Spleen (tissue), 7 donors: ENCODE data around the gene KIF1C.

Source experiments
- CTCF ChIP-seq, 11 experiments: fragments of 200-600 bp in 7 of 11; fragments of 450-650 bp in 4 of 11; sonication (generic) in 4 of 11; IDR thresholded peaks in 8 of 11; conservative IDR thresholded peaks in 3 of 11; 1 replicate in 7 of 11; 2 replicates in 4 of 11; pipeline versions ENCODE4 v1.4.0 to v1.8.0; 2016 to 2021; ENCODE audit warnings: antibody characterized with exemption in 11 of 11, inconsistent platforms in 4 of 11, mild to moderate bottlenecking in 1 of 11
- POLR2A ChIP-seq, 3 donors: fragments of 450-650 bp; IDR thresholded peaks; one replicate each; pipeline ENCODE4 v1.5.1; 2017; ENCODE audit warnings: antibody characterized with exemption in 3 of 3, mild to moderate bottlenecking in 1 of 3
- donor health status: DM: no; HTN: no; CAD: no; lungs with moderate emphysema.
- donor health status: DM: no; HTN: no; CAD: no.
- donor health status: DM: no; HTN: no; CAD: no.

- TF ChIP-seq POLR2A (IDR thresholded peaks at IDR 0.05) (no peak), CTCF (IDR thresholded peaks at IDR 0.05 in 8 of 11, conservative IDR thresholded peaks at IDR 0.05 in 3 of 11) (no peak)
These were observed 4.5 kb downstream of the KIF1C start for GRCh38 chr17:5002121-5002788.
